ENCODE results near the gene CHRM4.

The CHRM4 gene

GRCh38 chr11:46367244-46367915 lies 24.2 kb downstream of the CHRM4 start:
- peak; percentile 68 for DNase-seq

GRCh38 chr11:46366661-46367161 lies 24.9 kb downstream of the CHRM4 start:
- DNase-seq: no peak

GRCh38 chr11:46366260-46366659 lies 25.3 kb downstream of the CHRM4 start:
- DNase-seq: no peak

GRCh38 chr11:46364791-46365190 lies 26.8 kb downstream of the CHRM4 start:
- DNase-seq: no peak

GRCh38 chr11:46364056-46364455 lies 27.5 kb downstream of the CHRM4 start:
- no peak for DNase-seq

- no peak for DNase-seq
Measured at GRCh38 chr11:46363455-46364005, 28.0 kb downstream of the CHRM4 start.

GRCh38 chr11:46363031-46363407 lies 28.6 kb downstream of the CHRM4 start:
- DNase-seq: no peak

- no peak for DNase-seq
Measured at GRCh38 chr11:46362156-46363030, 29.2 kb downstream of the CHRM4 start.

GRCh38 chr11:46361283-46362155 lies 30.1 kb downstream of the CHRM4 start:
- peak; percentile 69 for DNase-seq

GRCh38 chr11:46360878-46361277 lies 30.7 kb downstream of the CHRM4 start:
- DNase-seq: no peak

- no peak for DNase-seq
Measured at GRCh38 chr11:46359953-46360352, 31.6 kb downstream of the CHRM4 start.

- no peak for DNase-seq
Measured at GRCh38 chr11:46357483-46357936, 34.1 kb downstream of the CHRM4 start.

GRCh38 chr11:46356924-46357482 lies 34.6 kb downstream of the CHRM4 start:
- DNase-seq: no peak

GRCh38 chr11:46353698-46354097 lies 37.9 kb downstream of the CHRM4 start:
- DNase-seq: peak; percentile 71

- peak; percentile 81 for DNase-seq
Measured at GRCh38 chr11:46352063-46352841, 39.3 kb downstream of the CHRM4 start.

GRCh38 chr11:46351606-46352005 lies 40.0 kb downstream of the CHRM4 start:
- DNase-seq: no peak

- DNase-seq: no peak
Measured at GRCh38 chr11:46351148-46351547, 40.4 kb downstream of the CHRM4 start.

- no peak for DNase-seq
Measured at GRCh38 chr11:46350695-46351094, 40.9 kb downstream of the CHRM4 start.

- no peak for DNase-seq
Measured at GRCh38 chr11:46348566-46349401, 42.8 kb downstream of the CHRM4 start.

- DNase-seq: no peak
Measured at GRCh38 chr11:46347637-46348311, 43.8 kb downstream of the CHRM4 start.

Data from stimulated activated CD4-positive, alpha-beta T cell treated with anti-CD3 and anti-CD28 coated beads, Interleukin-1b, Interleukin-23, amount 100 ng/mL, for 48 hours (primary cell).